ENCODE data around the gene UROC1.

Gene UROC1

GRCh38 chr3:126459111-126459762 is 58.3 kb downstream of the UROC1 start:
- no peak for DNase-seq (ENCODE audit: low read depth in 2 of 2)
- no peak overlapping the region for H3K4me3 ChIP-seq (replicated peaks in 1 of 2; ENCODE audit: low read depth in 2 of 2, low read length in 2 of 2)
- no peak for TF ChIP-seq CTCF (IDR thresholded peaks at IDR 0.05; ENCODE audit: low read depth, low read length)

GRCh38 chr3:126456766-126457388 is 60.7 kb downstream of the UROC1 start:
- no peak for TF ChIP-seq CTCF (IDR thresholded peaks at IDR 0.05; ENCODE audit: low read depth, low read length)
- DNase-seq (ENCODE audit: low read depth in 2 of 2), result no peak
- no peak overlapping the region for H3K4me3 ChIP-seq (replicated peaks in 1 of 2; ENCODE audit: low read depth in 2 of 2, low read length in 2 of 2)

- H3K4me3 ChIP-seq (replicated peaks in 1 of 2; ENCODE audit: low read depth in 2 of 2, low read length in 2 of 2), result no peak overlapping the region
- no peak for TF ChIP-seq CTCF (IDR thresholded peaks at IDR 0.05; ENCODE audit: low read depth, low read length)
- DNase-seq (ENCODE audit: low read depth in 2 of 2), result no peak
Measured at GRCh38 chr3:126456211-126456610, 61.4 kb downstream of the UROC1 start.

GRCh38 chr3:126454437-126455198 is 63.0 kb downstream of the UROC1 start:
- DNase-seq (ENCODE audit: low read depth in 2 of 2), result no peak
- TF ChIP-seq CTCF (IDR thresholded peaks at IDR 0.05; ENCODE audit: low read depth, low read length), result no peak
- no peak overlapping the region for H3K4me3 ChIP-seq (replicated peaks in 1 of 2; ENCODE audit: low read depth in 2 of 2, low read length in 2 of 2)

GRCh38 chr3:126454025-126454424 is 63.5 kb downstream of the UROC1 start:
- no peak for TF ChIP-seq CTCF (IDR thresholded peaks at IDR 0.05; ENCODE audit: low read depth, low read length)
- no peak overlapping the region for H3K4me3 ChIP-seq (replicated peaks in 1 of 2; ENCODE audit: low read depth in 2 of 2, low read length in 2 of 2)
- no peak for DNase-seq (ENCODE audit: low read depth in 2 of 2)

- TF ChIP-seq CTCF (IDR thresholded peaks at IDR 0.05; ENCODE audit: low read depth, low read length), result no peak
- DNase-seq (ENCODE audit: low read depth in 2 of 2), result no peak
- H3K4me3 ChIP-seq (replicated peaks in 1 of 2; ENCODE audit: low read depth in 2 of 2, low read length in 2 of 2), result no peak overlapping the region
Measured at GRCh38 chr3:126452213-126452612, 65.4 kb downstream of the UROC1 start.
